ENCODE measurements around the gene MAPK13.

GRCh38 chr6:36119209-36119608, 11.1 kb upstream of the MAPK13 start:
- TF ChIP-seq, protein P1, sequence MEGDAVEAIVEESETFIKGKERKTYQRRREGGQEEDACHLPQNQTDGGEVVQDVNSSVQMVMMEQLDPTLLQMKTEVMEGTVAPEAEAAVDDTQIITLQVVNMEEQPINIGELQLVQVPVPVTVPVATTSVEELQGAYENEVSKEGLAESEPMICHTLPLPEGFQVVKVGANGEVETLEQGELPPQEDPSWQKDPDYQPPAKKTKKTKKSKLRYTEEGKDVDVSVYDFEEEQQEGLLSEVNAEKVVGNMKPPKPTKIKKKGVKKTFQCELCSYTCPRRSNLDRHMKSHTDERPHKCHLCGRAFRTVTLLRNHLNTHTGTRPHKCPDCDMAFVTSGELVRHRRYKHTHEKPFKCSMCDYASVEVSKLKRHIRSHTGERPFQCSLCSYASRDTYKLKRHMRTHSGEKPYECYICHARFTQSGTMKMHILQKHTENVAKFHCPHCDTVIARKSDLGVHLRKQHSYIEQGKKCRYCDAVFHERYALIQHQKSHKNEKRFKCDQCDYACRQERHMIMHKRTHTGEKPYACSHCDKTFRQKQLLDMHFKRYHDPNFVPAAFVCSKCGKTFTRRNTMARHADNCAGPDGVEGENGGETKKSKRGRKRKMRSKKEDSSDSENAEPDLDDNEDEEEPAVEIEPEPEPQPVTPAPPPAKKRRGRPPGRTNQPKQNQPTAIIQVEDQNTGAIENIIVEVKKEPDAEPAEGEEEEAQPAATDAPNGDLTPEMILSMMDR (IDR thresholded peaks at IDR 0.05): no peak
- no peak for TF ChIP-seq POLR2A (IDR thresholded peaks at IDR 0.05)
- no peak for TF ChIP-seq POLR2AphosphoS5 (IDR thresholded peaks at IDR 0.05)
